OCI-LY7 (cell line): Measurements from ENCODE around the gene PTRH2.

ENCODE experiments used
- CTCF ChIP-seq: fragments of 200-600 bp; sonication (generic); conservative IDR thresholded peaks from 2 replicates; pipeline ENCODE4 v1.5.1; 2014; ENCODE audit warnings: mild to moderate bottlenecking, antibody characterized with exemption, low read length, moderate library complexity, mixed read lengths
- EZH2phosphoT487 ChIP-seq: fragments of 200-600 bp; sonication (generic); IDR thresholded peaks from 2 replicates; pipeline ENCODE4 v1.6.1; 2018; ENCODE audit warnings: low read depth, borderline replicate concordance, mild to moderate bottlenecking, mixed run types, antibody characterized with exemption, low read length, moderate library complexity, mixed read lengths

GRCh38 chr17:59699786-59700185 is 7.4 kb downstream of the PTRH2 start:
- no peak for TF ChIP-seq CTCF
- no peak for TF ChIP-seq EZH2phosphoT487
